Fibroblast of mammary gland (primary cell): ENCODE measurements around the gene CACNG3.
"Not testable (repeated sequence)": the region's sequence is repeated elsewhere in the genome, so short reads cannot be mapped to it uniquely, and the experiment has no call there.

ENCODE experiments used
- DNase-seq: peaks from one replicate; pipeline ENCODE4 v3.0.0-alpha.2; 2010; ENCODE audit warnings: low read depth
- H3K4me3 ChIP-seq: 2 replicates; pipeline ENCODE4 v1.5.1; 2011; ENCODE audit warnings: low read depth, mild to moderate bottlenecking, low read length, moderate library complexity; ENCODE audit not compliant: control insufficient read depth
- CTCF ChIP-seq: conservative IDR thresholded peaks from 2 replicates; pipeline ENCODE4 v1.5.1; 2011; ENCODE audit warnings: low read depth, low read length, inconsistent platforms; ENCODE audit not compliant: control insufficient read depth, insufficient read depth

Gene CACNG3

GRCh38 chr16:24218299-24218698 lies 37.8 kb upstream of the CACNG3 start:
- H3K4me3 ChIP-seq: no peak overlapping the region
- no peak for DNase-seq
- no peak for TF ChIP-seq CTCF

DNA sequence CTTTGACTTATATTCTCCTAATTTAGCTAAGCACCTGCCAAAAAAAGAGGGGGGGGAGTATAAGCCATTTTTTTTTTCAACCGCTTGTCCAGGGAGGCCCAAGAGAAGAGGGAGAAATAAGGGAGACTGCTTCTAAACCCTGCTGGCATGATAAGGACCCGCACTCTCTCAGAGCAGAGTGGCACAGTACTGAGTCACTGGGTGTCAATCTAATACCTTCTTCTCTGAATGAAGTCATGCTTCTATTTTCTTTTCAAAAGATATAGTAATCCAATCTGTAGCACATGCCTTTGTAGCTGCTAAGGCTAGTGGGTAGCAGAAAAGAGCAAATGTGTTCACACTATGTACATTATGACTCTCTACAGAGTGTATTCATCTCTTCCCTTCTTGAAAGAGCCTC lies 34.9 kb upstream of the CACNG3 start:
- no peak overlapping the region for H3K4me3 ChIP-seq
- TF ChIP-seq CTCF: no peak
- DNase-seq: no peak

GRCh38 chr16:24228514-24228913 lies 27.6 kb upstream of the CACNG3 start:
- H3K4me3 ChIP-seq: no peak overlapping the region
- DNase-seq: no peak
- no peak for TF ChIP-seq CTCF

GRCh38 chr16:24232936-24233335 lies 23.2 kb upstream of the CACNG3 start:
- no peak for TF ChIP-seq CTCF
- no peak for DNase-seq
- no peak overlapping the region for H3K4me3 ChIP-seq

GRCh38 chr16:24234737-24235136 lies 21.4 kb upstream of the CACNG3 start:
- TF ChIP-seq CTCF: no peak
- DNase-seq: no peak
- no peak overlapping the region for H3K4me3 ChIP-seq

- no peak for DNase-seq
- TF ChIP-seq CTCF: no peak
- H3K4me3 ChIP-seq: no peak overlapping the region
These were observed 20.3 kb upstream of the CACNG3 start for GRCh38 chr16:24235806-24236205.

- DNase-seq, H3K4me3 ChIP-seq: not testable (repeated sequence)
These were observed 17.3 kb upstream of the CACNG3 start for GRCh38 chr16:24238846-24239245.
